Astrocyte (in vitro differentiated cells and primary cell): ENCODE measurements around the gene YES1. TPM values are rescaled to one million over a fixed set of nuclear protein-coding genes. Genes with fewer than 3 reads are reported as not detected.

ENCODE experiments used
- DNase-seq: peaks from one replicate; pipeline ENCODE4 v3.0.0-alpha.2; 2010; ENCODE audit warnings: low read depth
- FAIRE-seq: peaks from 2 replicates; lab custom pipeline; 2011; peaks lifted over from hg19 to GRCh38; lab: Jason Lieb, UNC
- H2AFZ ChIP-seq: 2 replicates; pipeline ENCODE4 v1.6.0; 2012; ENCODE audit warnings: low read depth, low read length, inconsistent platforms
- H3K27ac ChIP-seq: 2 replicates; pipeline ENCODE4 v1.5.1; 2011; ENCODE audit warnings: low read depth, low read length, inconsistent platforms
- H3K27me3 ChIP-seq: 2 replicates; pipeline ENCODE4 v1.6.0; 2011; ENCODE audit warnings: low read length, inconsistent platforms; ENCODE audit not compliant: insufficient read depth
- H3K36me3 ChIP-seq: 2 replicates; pipeline ENCODE4 v1.5.1; 2011; ENCODE audit warnings: low read length, inconsistent platforms; ENCODE audit not compliant: insufficient read depth
- H3K4me1 ChIP-seq: 2 replicates; pipeline ENCODE4 v1.5.1; 2011; ENCODE audit warnings: low read length, inconsistent platforms; ENCODE audit not compliant: insufficient read depth
- H3K4me2 ChIP-seq: 2 replicates; pipeline ENCODE4 v1.6.0; 2012; ENCODE audit warnings: low read length, inconsistent platforms
- H3K4me3 ChIP-seq: 2 replicates; pipeline ENCODE4 v1.5.1; 2011; ENCODE audit warnings: low read depth, mild to moderate bottlenecking, low read length, inconsistent platforms; ENCODE audit not compliant: insufficient read depth
- H3K79me2 ChIP-seq: 2 replicates; pipeline ENCODE4 v1.6.0; 2012; ENCODE audit warnings: mild to moderate bottlenecking, low read length, inconsistent platforms; ENCODE audit not compliant: insufficient read depth
- H3K9ac ChIP-seq: 2 replicates; pipeline ENCODE4 v1.6.0; 2012; ENCODE audit warnings: mild to moderate bottlenecking, low read length, inconsistent platforms
- H3K9me3 ChIP-seq: 2 replicates; pipeline ENCODE4 v1.5.1; 2012; ENCODE audit warnings: low read depth, mild to moderate bottlenecking, low read length, inconsistent platforms; ENCODE audit not compliant: insufficient read depth
- H4K20me1 ChIP-seq: 2 replicates; pipeline ENCODE4 v1.6.0; 2012; ENCODE audit warnings: low read length, inconsistent platforms; ENCODE audit not compliant: insufficient read depth
- H3K27ac Mint-ChIP-seq: one replicate; pipeline ENCODE4 v1.8.0; 2021; ENCODE audit warnings: mild to moderate bottlenecking, mixed read lengths; ENCODE audit not compliant: unreplicated experiment
- H3K27me3 Mint-ChIP-seq: one replicate; pipeline ENCODE4 v1.8.0; 2021; ENCODE audit warnings: low read depth, mixed read lengths; ENCODE audit not compliant: unreplicated experiment
- H3K36me3 Mint-ChIP-seq: one replicate; pipeline ENCODE4 v1.8.0; 2021; ENCODE audit warnings: low read depth, mixed read lengths; ENCODE audit not compliant: unreplicated experiment
- H3K4me1 Mint-ChIP-seq: one replicate; pipeline ENCODE4 v1.8.0; 2021; ENCODE audit warnings: low read depth, mixed read lengths; ENCODE audit not compliant: unreplicated experiment
- H3K4me3 Mint-ChIP-seq: one replicate; pipeline ENCODE4 v1.8.0; 2021; ENCODE audit warnings: mild to moderate bottlenecking, moderate library complexity, mixed read lengths; ENCODE audit not compliant: unreplicated experiment
- H3K9me3 Mint-ChIP-seq: one replicate; pipeline ENCODE4 v1.8.0; 2021; ENCODE audit warnings: mild to moderate bottlenecking, mixed read lengths; ENCODE audit not compliant: unreplicated experiment
- CTCF ChIP-seq: IDR thresholded peaks from 2 replicates; pipeline ENCODE4 v1.5.1; 2011; ENCODE audit warnings: low read depth, mild to moderate bottlenecking, inconsistent platforms, low read length, moderate library complexity; ENCODE audit not compliant: insufficient read depth
- EZH2 ChIP-seq: IDR thresholded peaks from 2 replicates; pipeline ENCODE4 v1.6.1; 2012; ENCODE audit warnings: mild to moderate bottlenecking, low read length, inconsistent platforms; ENCODE audit not compliant: insufficient read depth
- total RNA-seq: library from RNA; stranded (reverse); gene quantifications from 2 replicates; pipeline ENCODE4 v1.2.1, GENCODE V29; 2021

YES1 gene
- total RNA-seq, 1 donor from 2014 or later: 68.2 TPM

DNA sequence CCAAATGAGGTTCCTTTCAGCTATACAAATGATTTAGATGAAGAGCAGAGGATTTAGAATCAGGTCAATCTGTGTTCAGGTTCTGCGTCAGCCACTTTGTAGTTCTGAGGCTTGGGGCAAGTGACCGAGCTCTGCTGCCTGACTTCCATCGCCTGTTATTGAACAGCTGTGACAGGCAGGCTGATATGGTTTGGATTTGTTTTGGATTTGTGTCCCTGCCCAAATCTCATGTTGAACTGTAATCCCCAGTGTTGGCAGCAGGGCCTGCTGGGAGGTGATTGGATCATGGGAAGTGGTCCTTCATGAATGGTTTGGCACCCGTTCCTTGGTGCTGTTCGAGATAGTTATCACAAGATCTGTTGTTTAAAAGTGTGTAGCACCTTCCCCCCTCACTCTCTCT lies 136.0 kb downstream of the YES1 start:
- H3K4me3 Mint-ChIP-seq: no peak overlapping the region
- H3K4me2 ChIP-seq: no peak overlapping the region
- no peak overlapping the region for H3K27ac Mint-ChIP-seq

DNA sequence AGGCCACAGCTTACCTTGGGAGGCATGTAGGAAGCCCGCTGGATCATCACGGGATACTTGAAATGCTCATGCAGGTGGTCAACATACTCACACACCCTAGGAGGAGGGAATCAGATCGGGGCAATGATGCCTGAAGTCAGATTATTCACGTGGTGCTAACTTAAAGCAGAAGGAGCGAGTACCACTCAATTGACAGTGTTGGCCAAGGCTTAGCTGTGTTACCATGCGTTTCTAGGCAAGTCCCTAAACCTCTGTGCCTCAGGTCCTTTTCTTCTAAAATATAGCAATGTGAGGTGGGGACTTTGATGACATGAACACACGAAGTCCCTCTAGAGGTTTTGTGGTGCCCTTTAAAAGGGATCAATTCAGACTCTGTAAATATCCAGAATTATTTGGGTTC lies 136.7 kb downstream of the YES1 start:
- FAIRE-seq (no peak), DNase-seq (no peak)
- no peaks in the 10 kb centered on the region for H3K9me3 ChIP-seq
- H3K27ac Mint-ChIP-seq: no peak overlapping the region
- no peaks in the 10 kb centered on the region for H3K9me3 Mint-ChIP-seq
- TF ChIP-seq EZH2 (no peak), CTCF (no peak)
- no peaks in the 10 kb centered on the region for H3K4me1 ChIP-seq
- no peaks in the 10 kb centered on the region for H4K20me1 ChIP-seq
- H3K4me3 Mint-ChIP-seq: no peak overlapping the region
- no peak overlapping the region for H3K27ac ChIP-seq
- no peak overlapping the region for H3K4me3 ChIP-seq
- H3K9ac ChIP-seq: no peak overlapping the region
- no peak overlapping the region for H3K4me2 ChIP-seq
- H2AFZ ChIP-seq: no peak overlapping the region
- peaks cover under 1% of the 10 kb centered on the region for H3K4me1 Mint-ChIP-seq
- H3K27me3 ChIP-seq: no peaks in the 10 kb centered on the region
- H3K36me3 Mint-ChIP-seq: peaks cover 14% of the 10 kb centered on the region
- peaks cover 29% of the 10 kb centered on the region for H3K36me3 ChIP-seq
- H3K27me3 Mint-ChIP-seq: no peaks in the 10 kb centered on the region
- H3K79me2 ChIP-seq: no peaks in the 10 kb centered on the region

More for the DNA sequence above, 136.0 kb downstream of the YES1 start:
- Histone ChIP-seq H2AFZ (no peak overlapping the region), H3K4me1 (no peaks in the 10 kb centered on the region), H3K27me3 (no peaks in the 10 kb centered on the region), H3K36me3 (peaks cover 27% of the 10 kb centered on the region), H3K27ac (no peak overlapping the region), H4K20me1 (no peaks in the 10 kb centered on the region), H3K9ac (no peak overlapping the region), H3K79me2 (no peaks in the 10 kb centered on the region), H3K9me3 (no peaks in the 10 kb centered on the region), H3K4me3 (no peak overlapping the region)
- Mint-ChIP-seq H3K36me3 (peaks cover 10% of the 10 kb centered on the region), H3K27me3 (no peaks in the 10 kb centered on the region), H3K9me3 (no peaks in the 10 kb centered on the region), H3K4me1 (peaks cover 1% of the 10 kb centered on the region)
- FAIRE-seq (no peak), DNase-seq (no peak)
- no peak for TF ChIP-seq CTCF
- TF ChIP-seq EZH2: no peak

DNA sequence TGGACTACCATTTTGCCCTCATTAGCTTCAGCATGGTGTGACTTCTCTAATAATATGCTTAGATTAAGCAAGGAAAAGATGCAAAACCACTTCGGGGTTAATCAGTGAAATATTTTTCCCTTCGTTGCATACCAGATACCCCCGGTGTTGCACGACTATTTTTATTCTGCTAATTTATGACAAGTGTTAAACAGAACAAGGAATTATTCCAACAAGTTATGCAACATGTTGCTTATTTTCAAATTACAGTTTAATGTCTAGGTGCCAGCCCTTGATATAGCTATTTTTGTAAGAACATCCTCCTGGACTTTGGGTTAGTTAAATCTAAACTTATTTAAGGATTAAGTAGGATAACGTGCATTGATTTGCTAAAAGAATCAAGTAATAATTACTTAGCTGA lies 138.3 kb downstream of the YES1 start:
- peaks cover 17% of the 10 kb centered on the region for H3K36me3 Mint-ChIP-seq
- H3K27me3 Mint-ChIP-seq: no peaks in the 10 kb centered on the region

More for the DNA sequence above, 138.3 kb downstream of the YES1 start:
- Histone ChIP-seq H3K9ac (no peak overlapping the region), H3K9me3 (no peaks in the 10 kb centered on the region), H3K4me1 (no peaks in the 10 kb centered on the region), H3K4me3 (no peak overlapping the region), H3K27ac (no peak overlapping the region), H4K20me1 (no peaks in the 10 kb centered on the region), H3K4me2 (no peak overlapping the region), H3K36me3 (peaks cover 35% of the 10 kb centered on the region), H2AFZ (no peak overlapping the region), H3K79me2 (no peaks in the 10 kb centered on the region), H3K27me3 (no peaks in the 10 kb centered on the region)
- H3K4me3 Mint-ChIP-seq: no peak overlapping the region
- no peaks in the 10 kb centered on the region for H3K9me3 Mint-ChIP-seq
- no peak overlapping the region for H3K27ac Mint-ChIP-seq
- no peak for DNase-seq
- H3K4me1 Mint-ChIP-seq: no peaks in the 10 kb centered on the region
- no peak for FAIRE-seq
- TF ChIP-seq CTCF (no peak), EZH2 (no peak)
